Vein endothelial cell (primary cell): ENCODE data around the gene IGF1R. TPM values are rescaled to one million over a fixed set of nuclear protein-coding genes. Genes with fewer than 3 reads are reported as not detected.

Experiments used
- small RNA-seq: library from RNA; depleted of rRNA; stranded (forward); fragments of <200 nt; gene quantifications from one replicate; pipeline ENCODE3, GENCODE V24; 2012
- total RNA-seq: library from RNA; depleted of rRNA; stranded (reverse); fragments of >200 nt; gene quantifications from 2 replicates; pipeline ENCODE4 v1.2.3, GENCODE V29; 2012

The IGF1R gene
- 53.5 and 54.5 TPM in 2 replicates for total RNA-seq

DNA sequence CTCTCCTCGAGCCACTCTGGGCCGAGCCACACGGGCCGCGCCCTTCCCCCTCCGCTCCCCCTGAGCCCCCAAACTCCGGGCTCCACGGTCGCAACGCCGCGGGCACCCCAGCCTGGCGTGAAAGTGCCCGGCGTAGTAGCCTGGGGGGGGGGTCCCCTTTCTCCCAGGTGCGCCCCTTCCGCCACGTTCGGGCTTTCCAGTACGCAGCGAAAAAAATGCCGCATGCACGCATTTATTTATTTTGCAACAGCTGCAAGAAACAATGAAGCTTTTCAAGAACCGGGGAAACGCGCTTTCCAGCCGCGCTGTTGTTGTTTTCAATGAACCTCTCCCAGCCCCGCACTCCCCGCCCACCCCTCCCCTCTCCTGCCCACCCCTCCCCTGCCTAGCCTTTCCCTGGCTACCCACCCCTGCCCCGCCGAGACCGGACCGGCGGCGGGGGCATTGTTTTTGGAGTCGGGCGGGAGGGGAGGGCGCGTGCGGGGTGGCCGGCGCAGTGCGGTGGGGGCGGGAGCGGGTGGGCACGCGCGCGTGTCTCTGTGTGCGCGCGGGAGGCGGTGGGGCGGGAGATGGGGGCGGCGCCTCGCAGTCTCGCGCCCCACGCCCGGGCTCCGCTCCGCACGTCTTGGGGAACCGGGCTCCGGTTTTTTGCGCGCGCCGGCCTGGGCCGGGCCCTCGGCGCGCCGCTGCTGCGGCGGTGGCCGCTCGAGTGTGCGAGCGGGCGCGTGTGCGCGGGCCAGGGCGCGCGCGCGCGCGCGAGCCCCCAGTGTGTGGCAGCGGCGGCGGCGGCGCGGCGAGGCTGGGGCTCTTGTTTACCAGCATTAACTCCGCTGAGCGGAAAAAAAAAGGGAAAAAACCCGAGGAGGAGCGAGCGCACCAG, at the start of gene IGF1R:
Gene IGF1R, plus strand, starts transcription at position 766 of the 880 bp plus-strand sequence. CDS start 1,043 bp downstream, outside the sequence.

Small RNAs within 50 kb of the gene (small RNA-seq; reads per million reads assigned to genes)
- gene MIR4714: not detected
